ENCODE data around the gene DNAJA2.
A peak's percentile ranks its signal among the peaks of the same experiment; 100 is the strongest.

The DNAJA2 gene

GRCh38 chr16:46929378-46930332, 43.8 kb downstream of the DNAJA2 start:
- intact Hi-C loops (cut with micrococcal nuclease) = loop anchor here (1.0 kb wide), 1 partner anchor 75 kb away; no protein-coding TSS in a partner anchor
- Mint-ChIP-seq H3K36me3 (ENCODE audit: low read depth) (no peaks in the 10 kb centered on the region), H3K4me3 (no peak overlapping the region), H3K9me3 (no peaks in the 10 kb centered on the region), H3K27ac (no peak overlapping the region), H3K4me1 (ENCODE audit: low read depth) (peaks cover 11% of the 10 kb centered on the region), H3K27me3 (peaks cover 9% of the 10 kb centered on the region)

GRCh38 chr16:46928811-46929210, 44.7 kb downstream of the DNAJA2 start:
- Mint-ChIP-seq H3K4me1 (ENCODE audit: low read depth) (peaks cover 11% of the 10 kb centered on the region), H3K27ac (no peak overlapping the region), H3K4me3 (no peak overlapping the region), H3K27me3 (peaks cover 5% of the 10 kb centered on the region), H3K36me3 (ENCODE audit: low read depth) (peaks cover 1% of the 10 kb centered on the region), H3K9me3 (no peaks in the 10 kb centered on the region)
- intact Hi-C loops (cut with micrococcal nuclease) = loop anchor here (1.0 kb wide), 1 partner anchor 75 kb away; no protein-coding TSS in a partner anchor

GRCh38 chr16:46927273-46927672, 46.2 kb downstream of the DNAJA2 start:
- Mint-ChIP-seq H3K9me3 (no peaks in the 10 kb centered on the region), H3K27me3 (no peaks in the 10 kb centered on the region), H3K27ac (no peak overlapping the region), H3K4me3 (no peak overlapping the region), H3K36me3 (ENCODE audit: low read depth) (peaks cover 10% of the 10 kb centered on the region), H3K4me1 (ENCODE audit: low read depth) (peaks cover 8% of the 10 kb centered on the region)
- intact Hi-C loops (cut with micrococcal nuclease) = no loop called here

- H3K36me3 Mint-ChIP-seq (ENCODE audit: low read depth) = peaks cover 12% of the 10 kb centered on the region
- no peaks in the 10 kb centered on the region for H3K9me3 Mint-ChIP-seq
- H3K27me3 Mint-ChIP-seq = no peaks in the 10 kb centered on the region
- intact Hi-C loops (cut with micrococcal nuclease) = no loop called here
- no peak overlapping the region for H3K27ac Mint-ChIP-seq
- H3K4me3 Mint-ChIP-seq = no peak overlapping the region
- H3K4me1 Mint-ChIP-seq (ENCODE audit: low read depth) = peaks cover 10% of the 10 kb centered on the region
These were observed 46.8 kb downstream of the DNAJA2 start for GRCh38 chr16:46926470-46927225.

- Mint-ChIP-seq H3K36me3 (ENCODE audit: low read depth) (peaks cover 12% of the 10 kb centered on the region), H3K27ac (no peak overlapping the region), H3K9me3 (no peaks in the 10 kb centered on the region), H3K4me1 (ENCODE audit: low read depth) (peaks cover 8% of the 10 kb centered on the region), H3K27me3 (no peaks in the 10 kb centered on the region), H3K4me3 (no peak overlapping the region)
- intact Hi-C loops (cut with micrococcal nuclease) = no loop called here
These were observed 49.1 kb downstream of the DNAJA2 start for GRCh38 chr16:46924402-46924801.

GRCh38 chr16:46923513-46924295, 49.8 kb downstream of the DNAJA2 start:
- Mint-ChIP-seq H3K27me3 (no peaks in the 10 kb centered on the region), H3K4me1 (ENCODE audit: low read depth) (peaks cover 14% of the 10 kb centered on the region), H3K27ac (no peak overlapping the region), H3K4me3 (no peak overlapping the region), H3K36me3 (ENCODE audit: low read depth) (peaks cover 12% of the 10 kb centered on the region), H3K9me3 (no peaks in the 10 kb centered on the region)
- intact Hi-C loops (cut with micrococcal nuclease) = no loop called here

- intact Hi-C loops (cut with micrococcal nuclease) = no loop called here
- Mint-ChIP-seq H3K36me3 (ENCODE audit: low read depth) (peaks cover 12% of the 10 kb centered on the region), H3K4me3 (no peak overlapping the region), H3K9me3 (no peaks in the 10 kb centered on the region), H3K27me3 (no peaks in the 10 kb centered on the region), H3K4me1 (ENCODE audit: low read depth) (peaks cover 24% of the 10 kb centered on the region), H3K27ac (no peak overlapping the region)
These were observed 51.2 kb downstream of the DNAJA2 start for GRCh38 chr16:46922239-46922638.

GRCh38 chr16:46920402-46921068, 52.9 kb downstream of the DNAJA2 start:
- no peaks in the 10 kb centered on the region for H3K9me3 Mint-ChIP-seq
- no peak overlapping the region for H3K4me3 Mint-ChIP-seq
- peaks cover 12% of the 10 kb centered on the region for H3K36me3 Mint-ChIP-seq (ENCODE audit: low read depth)
- H3K4me1 Mint-ChIP-seq (ENCODE audit: low read depth) = peaks cover 30% of the 10 kb centered on the region
- no peak overlapping the region for H3K27ac Mint-ChIP-seq
- intact Hi-C loops (cut with micrococcal nuclease) = no loop called here
- no peaks in the 10 kb centered on the region for H3K27me3 Mint-ChIP-seq

- H3K27me3 Mint-ChIP-seq = no peaks in the 10 kb centered on the region
- H3K27ac Mint-ChIP-seq = peak overlapping the region; percentile 21
- peaks cover 31% of the 10 kb centered on the region for H3K4me1 Mint-ChIP-seq (ENCODE audit: low read depth)
- H3K9me3 Mint-ChIP-seq = no peaks in the 10 kb centered on the region
- no peak overlapping the region for H3K4me3 Mint-ChIP-seq
- peaks cover 12% of the 10 kb centered on the region for H3K36me3 Mint-ChIP-seq (ENCODE audit: low read depth)
- intact Hi-C loops (cut with micrococcal nuclease) = no loop called here
These were observed 54.3 kb downstream of the DNAJA2 start for GRCh38 chr16:46918905-46919792.

GRCh38 chr16:46918400-46918799, 55.1 kb downstream of the DNAJA2 start:
- no peak overlapping the region for H3K4me3 Mint-ChIP-seq
- no peaks in the 10 kb centered on the region for H3K27me3 Mint-ChIP-seq
- peaks cover 31% of the 10 kb centered on the region for H3K4me1 Mint-ChIP-seq (ENCODE audit: low read depth)
- H3K27ac Mint-ChIP-seq = no peak overlapping the region
- no peaks in the 10 kb centered on the region for H3K9me3 Mint-ChIP-seq
- H3K36me3 Mint-ChIP-seq (ENCODE audit: low read depth) = peaks cover 7% of the 10 kb centered on the region
- intact Hi-C loops (cut with micrococcal nuclease) = no loop called here

- peaks cover 26% of the 10 kb centered on the region for H3K4me1 Mint-ChIP-seq (ENCODE audit: low read depth)
- H3K36me3 Mint-ChIP-seq (ENCODE audit: low read depth) = no peaks in the 10 kb centered on the region
- no peak overlapping the region for H3K27ac Mint-ChIP-seq
- intact Hi-C loops (cut with micrococcal nuclease) = no loop called here
- H3K4me3 Mint-ChIP-seq = no peak overlapping the region
- no peaks in the 10 kb centered on the region for H3K27me3 Mint-ChIP-seq
- H3K9me3 Mint-ChIP-seq = no peaks in the 10 kb centered on the region
These were observed 56.5 kb downstream of the DNAJA2 start for GRCh38 chr16:46916980-46917379.

GRCh38 chr16:46915483-46916025, 57.9 kb downstream of the DNAJA2 start:
- intact Hi-C loops (cut with micrococcal nuclease) = no loop called here
- no peaks in the 10 kb centered on the region for H3K36me3 Mint-ChIP-seq (ENCODE audit: low read depth)
- H3K4me1 Mint-ChIP-seq (ENCODE audit: low read depth) = peaks cover 26% of the 10 kb centered on the region
- no peak overlapping the region for H3K4me3 Mint-ChIP-seq
- H3K27me3 Mint-ChIP-seq = no peaks in the 10 kb centered on the region
- no peak overlapping the region for H3K27ac Mint-ChIP-seq
- H3K9me3 Mint-ChIP-seq = no peaks in the 10 kb centered on the region

Data from dendritic cell treated with granulocyte-macrophage colony-stimulating factor and Interleukin-4, amounts not matched to agents 40 ng/mL and 50 ng/mL, for 4 days (primary cell).